HepG2 (cell line): ENCODE results near the gene ITGB5. TPM values are rescaled to one million over a fixed set of nuclear protein-coding genes. Genes with fewer than 3 reads are reported as not detected.

ENCODE experiments used
- ATAC-seq: fragments of 200-7000 bp; cut with Tn5 transposase; 3 replicates; pipeline ENCODE4 v1.9.1; 2020; ENCODE audit warnings: mild to moderate bottlenecking, moderate library complexity
- BruUV-seq: library from RNA; stranded (reverse); fragments of 400-500 nt; replicated peaks from 2 replicates; lab custom pipeline; 2021; lab: Mats Ljungman, UMichigan
- CTCF ChIA-PET: fragments of 300-600 bp; formaldehyde crosslinking; extraction: SDS; loops from one replicate; lab custom pipeline; 2021; ENCODE audit warnings: low total read pairs, inconsistent platforms, low intra/inter-chr PET ratio; lab: Yijun Ruan, JAX
- POLR2A ChIA-PET: fragments of 350-600 bp; sonication (Branson Sonifier 250); formaldehyde crosslinking; loops from one replicate; lab custom pipeline; 2020; ENCODE audit warnings: antibody characterized with exemption, inconsistent platforms; lab: Yijun Ruan, JAX
- DNase-seq: peaks from one replicate; pipeline ENCODE4 v3.0.0-alpha.2; 2015; ENCODE audit warnings: low spot score
- FAIRE-seq: peaks from 3 replicates; lab custom pipeline; 2011; peaks lifted over from hg19 to GRCh38; lab: Jason Lieb, UNC
- H2AFZ ChIP-seq: one replicate; pipeline ENCODE4 v1.6.1; 2011; ENCODE audit warnings: low read length, inconsistent platforms
- H3K27ac ChIP-seq: fragments of 300-600 bp; 3 replicates; pipeline ENCODE4 v1.8.0; 2011; ENCODE audit warnings: mixed run types, mild to moderate bottlenecking, mixed read lengths, low read length, inconsistent platforms; ENCODE audit not compliant: insufficient read depth; ENCODE audit errors: extremely low read length
- H3K27me3 ChIP-seq, 2 experiments: fragments of 200-600 bp in 1 of 2; 2 replicates in 1 of 2; 3 replicates in 1 of 2; pipeline versions ENCODE4 v1.6.0 to v1.8.0; 2011; ENCODE audit warnings: low read length in 2 of 2, mild to moderate bottlenecking in 2 of 2, moderate library complexity in 2 of 2, inconsistent platforms in 1 of 2; ENCODE audit not compliant: insufficient read depth in 2 of 2, control insufficient read depth in 1 of 2
- H3K36me3 ChIP-seq, 2 experiments: fragments of 200-600 bp in 1 of 2; replicated peaks in 1 of 2; 2 replicates in 1 of 2; 3 replicates in 1 of 2; pipeline versions ENCODE4 v1.5.1 to v1.8.0; 2011; ENCODE audit warnings: low read length in 2 of 2, inconsistent platforms in 1 of 2; ENCODE audit not compliant: insufficient read depth in 2 of 2, control insufficient read depth in 1 of 2
- H3K4me1 ChIP-seq: 2 replicates; pipeline ENCODE4 v1.5.1; 2012; ENCODE audit warnings: low read length, inconsistent platforms; ENCODE audit not compliant: insufficient read depth
- H3K4me2 ChIP-seq: 2 replicates; pipeline ENCODE4 v1.6.0; 2011; ENCODE audit warnings: low read depth, low read length, inconsistent platforms
- H3K4me3 ChIP-seq, 3 experiments: fragments of 200-600 bp in 1 of 3; sonication (generic), shearing (Covaris generic) in 1 of 3; replicated peaks in 1 of 3; 2 replicates each; pipeline ENCODE4 v1.5.1; 2011 to 2016; ENCODE audit warnings: low read length in 3 of 3, inconsistent platforms in 2 of 3, low read depth in 2 of 3, mild to moderate bottlenecking in 2 of 3, control low read depth in 1 of 3, mixed read lengths in 1 of 3; ENCODE audit not compliant: insufficient read depth in 1 of 3
- H3K79me2 ChIP-seq: one replicate; pipeline ENCODE4 v1.6.1; 2011; ENCODE audit warnings: low read length, inconsistent platforms; ENCODE audit not compliant: insufficient read depth
- H3K9ac ChIP-seq: 2 replicates; pipeline ENCODE4 v1.6.0; 2011; ENCODE audit warnings: mild to moderate bottlenecking, low read depth, low read length, inconsistent platforms; ENCODE audit not compliant: insufficient read depth
- H3K9me3 ChIP-seq: 2 replicates; pipeline ENCODE4 v1.5.1; 2012; ENCODE audit warnings: mild to moderate bottlenecking, low read length
- H4K20me1 ChIP-seq: 2 replicates; pipeline ENCODE4 v1.6.0; 2011; ENCODE audit warnings: inconsistent platforms, mild to moderate bottlenecking, low read length, moderate library complexity; ENCODE audit not compliant: insufficient read depth
- ARNT2 ChIP-seq: sonication (generic); formaldehyde crosslinking; IDR thresholded peaks from 2 replicates; pipeline ENCODE4 v1.8.0; 2022; ENCODE audit warnings: mild to moderate bottlenecking, low read depth, missing genetic modification reagents, moderate library complexity
- ARNTL ChIP-seq: sonication (generic); formaldehyde crosslinking; IDR thresholded peaks from 2 replicates; pipeline ENCODE4 v1.4.0; 2020; ENCODE audit warnings: mild to moderate bottlenecking, missing genetic modification reagents
- GLMP ChIP-seq: sonication (generic); formaldehyde crosslinking; IDR thresholded peaks from 2 replicates; pipeline ENCODE4 v1.9.0; 2021; ENCODE audit warnings: missing genetic modification reagents, mild to moderate bottlenecking, borderline replicate concordance
- PAXIP1 ChIP-seq: sonication (generic); formaldehyde crosslinking; conservative IDR thresholded peaks from 2 replicates; pipeline ENCODE4 v1.4.0; 2020; ENCODE audit warnings: mild to moderate bottlenecking, missing genetic modification reagents, moderate library complexity
- PREB ChIP-seq: sonication (generic); formaldehyde crosslinking; IDR thresholded peaks from 2 replicates; pipeline ENCODE4 v1.4.0; 2020; ENCODE audit warnings: missing genetic modification reagents
- ZNF143 ChIP-seq: sonication (generic); formaldehyde crosslinking; IDR thresholded peaks from 2 replicates; pipeline ENCODE4 v1.4.0; 2020; ENCODE audit warnings: missing genetic modification reagents
- ZNF18 ChIP-seq: sonication (generic); formaldehyde crosslinking; IDR thresholded peaks from 2 replicates; pipeline ENCODE4 v1.8.0; 2022; ENCODE audit warnings: mild to moderate bottlenecking, missing genetic modification reagents; ENCODE audit not compliant: insufficient replicate concordance
- ZNF331 ChIP-seq: sonication (generic); formaldehyde crosslinking; IDR thresholded peaks from 2 replicates; pipeline ENCODE4 v1.4.0; 2020; ENCODE audit warnings: missing genetic modification reagents
- ZNF556 ChIP-seq: sonication (generic); formaldehyde crosslinking; IDR thresholded peaks from 2 replicates; pipeline ENCODE4 v1.4.0; 2020; ENCODE audit warnings: mild to moderate bottlenecking, missing genetic modification reagents, borderline replicate concordance
- ZXDC ChIP-seq: sonication (generic); formaldehyde crosslinking; IDR thresholded peaks from 2 replicates; pipeline ENCODE4 v1.5.0; 2020; ENCODE audit warnings: mild to moderate bottlenecking, missing genetic modification reagents
- WGBS: methylation state at CpG from one replicate; pipeline ENCODE4 v1.1.6; 2017; ENCODE audit warnings: low lambda C conversion rate; 5-methylcytosine and 5-hydroxymethylcytosine counted together
- in situ Hi-C: cut with HindIII; loops from 2 replicates; pipeline ENCODE4 v1.10.0; 2017; ENCODE audit warnings: low pct_unique_long_range_greater_than_20kb; ENCODE audit not compliant: extremely low pct_ligation_motif_present
- intact Hi-C: fragments of 100-400 bp; cut with micrococcal nuclease; formaldehyde crosslinking; loops from one replicate; pipeline ENCODE4 v1.10.0; 2022; ENCODE audit not compliant: unreplicated experiment
- polyA plus RNA-seq, 8 experiments: library from polyadenylated mRNA; depleted of rRNA in 3 of 8; stranded (reverse) in 7 of 8; unstranded in 1 of 8; fragments of >200 nt; fragmentation: Illumina TruSeq in 4 of 8; extraction: Trizol in 4 of 8; gene quantifications; 2 replicates each; pipeline versions ENCODE4 v1.2.1 to v1.2.3, GENCODE V29; 2011 to 2016; ENCODE audit warnings: low read depth in 4 of 8, missing spikeins in 1 of 8, mixed read lengths in 1 of 8; ENCODE audit not compliant: insufficient read depth in 1 of 8
- total RNA-seq, 5 experiments: library from RNA; depleted of rRNA; stranded (reverse); fragments of >200 nt; fragmentation: Illumina TruSeq; extraction: Trizol; gene quantifications; 2 replicates each; pipeline ENCODE4 v1.2.3, GENCODE V29; 2016; ENCODE audit warnings: low read depth in 1 of 5

Gene ITGB5
- total and polyA plus RNA-seq, 2 of the 13 experiments (the other 11 are each of a cell fraction or from before 2014, with no cell fraction given) = 74.1 to 343 TPM

- TF ChIP-seq PAXIP1 (CRISPR knock-in tag) (no peak), ARNT2 (CRISPR knock-in tag) (no peak), ARNTL (CRISPR knock-in tag) (no peak), ZNF556 (CRISPR knock-in tag) (no peak)
- TF ChIP-seq, all 625 proteins: peak for 0
Observed at GRCh38 chr3:124762661-124763011, 124.5 kb downstream of the ITGB5 start (continued).

GRCh38 chr3:124761935-124762660 lies 125.1 kb downstream of the ITGB5 start:
- no peaks in the 10 kb centered on the region for H3K27me3 ChIP-seq
- in situ Hi-C loops = loop anchor here (5.0 to 25.0 kb wide), 2 partner anchors 140 to 400 kb away; no protein-coding TSS in a partner anchor
- H3K4me1 ChIP-seq = peaks cover 23% of the 10 kb centered on the region
- H3K4me2 ChIP-seq = no peak overlapping the region
- WGBS = 78% methylated on average over 6 of the region's 6 CpGs
- CTCF ChIA-PET = interaction anchor here (0.6 to 2.2 kb wide), 3 partner anchors 137 to 197 kb away, joined by 3 to 27 read pairs (median 3); no protein-coding TSS in a partner anchor
- H3K9ac ChIP-seq = no peak overlapping the region
- no peaks in the 10 kb centered on the region for H4K20me1 ChIP-seq
- FAIRE-seq = peak; percentile 52
- peak; percentile 39 for DNase-seq
- H3K9me3 ChIP-seq = no peaks in the 10 kb centered on the region
- intact Hi-C loops = loop anchor here (1.0 to 5.0 kb wide), 3 partner anchors 125 to 225 kb away; partner anchors contain the start of gene ITGB5
- peak overlapping the region; percentile 27 for H3K27ac ChIP-seq
- no peak overlapping the region for H2AFZ ChIP-seq
- ATAC-seq = no peak
- POLR2A ChIA-PET = interaction anchor here (2.4 to 3.0 kb wide), 2 partner anchors 125 to 140 kb away, joined by 11 to 20 read pairs; partner anchors contain the start of gene ITGB5
- peaks cover 27 to 40% of the 10 kb centered on the region in 2 experiments for H3K36me3 ChIP-seq
- no TSS peak for BruUV-seq
- H3K79me2 ChIP-seq = no peaks in the 10 kb centered on the region
- no peak overlapping the region for H3K4me3 ChIP-seq
- TF ChIP-seq ZNF18 (CRISPR knock-in tag) (no peak), GLMP (CRISPR knock-in tag) (no peak), ZXDC (no peak), ZNF331 (no peak), ZNF143 (CRISPR knock-in tag) (no peak), PREB (no peak)
